Colon (tissue), 2 donors: ENCODE measurements around the gene ZNF263.
"Not testable (repeated sequence)": the region's sequence is repeated elsewhere in the genome, so short reads cannot be mapped to it uniquely, and the experiment has no call there.

Source experiments
- FAIRE-seq: peaks from 2 replicates; lab custom pipeline; 2012; peaks lifted over from hg19 to GRCh38; lab: Jason Lieb, UNC
- donor health status: control.
- donor health status: control.

The ZNF263 gene

GRCh38 chr16:3268294-3268693, 15.0 kb upstream of the ZNF263 start:
- no peak for FAIRE-seq

- FAIRE-seq = not testable (repeated sequence)
Observed at GRCh38 chr16:3270718-3271117, 12.6 kb upstream of the ZNF263 start.

- not testable (repeated sequence) for FAIRE-seq
Observed at GRCh38 chr16:3271281-3271680, 12.0 kb upstream of the ZNF263 start.

DNA sequence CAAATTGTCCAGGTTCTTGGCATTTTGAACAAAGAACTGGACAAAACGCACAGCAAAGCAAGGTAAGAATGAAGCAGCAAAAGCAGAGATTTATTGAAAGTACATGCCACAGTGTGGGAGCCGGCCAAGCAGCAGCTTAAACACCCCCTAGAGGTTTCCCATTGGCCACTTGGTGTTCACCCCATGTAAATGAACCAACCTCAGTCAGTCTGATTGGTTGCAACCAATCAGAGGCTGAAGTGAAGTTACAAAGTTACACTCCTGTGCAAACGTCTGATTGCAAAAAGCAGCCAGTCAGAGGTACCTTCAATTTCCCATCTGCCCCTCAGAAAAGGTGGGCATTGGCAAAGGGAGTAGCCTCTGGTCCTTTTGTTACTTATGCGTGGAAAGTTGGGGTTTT, 8.8 kb upstream of the ZNF263 start:
- FAIRE-seq = no peak

GRCh38 chr16:3274947-3275346, 8.3 kb upstream of the ZNF263 start:
- FAIRE-seq = no peak

GRCh38 chr16:3276679-3277078, 6.6 kb upstream of the ZNF263 start:
- FAIRE-seq = no peak

DNA sequence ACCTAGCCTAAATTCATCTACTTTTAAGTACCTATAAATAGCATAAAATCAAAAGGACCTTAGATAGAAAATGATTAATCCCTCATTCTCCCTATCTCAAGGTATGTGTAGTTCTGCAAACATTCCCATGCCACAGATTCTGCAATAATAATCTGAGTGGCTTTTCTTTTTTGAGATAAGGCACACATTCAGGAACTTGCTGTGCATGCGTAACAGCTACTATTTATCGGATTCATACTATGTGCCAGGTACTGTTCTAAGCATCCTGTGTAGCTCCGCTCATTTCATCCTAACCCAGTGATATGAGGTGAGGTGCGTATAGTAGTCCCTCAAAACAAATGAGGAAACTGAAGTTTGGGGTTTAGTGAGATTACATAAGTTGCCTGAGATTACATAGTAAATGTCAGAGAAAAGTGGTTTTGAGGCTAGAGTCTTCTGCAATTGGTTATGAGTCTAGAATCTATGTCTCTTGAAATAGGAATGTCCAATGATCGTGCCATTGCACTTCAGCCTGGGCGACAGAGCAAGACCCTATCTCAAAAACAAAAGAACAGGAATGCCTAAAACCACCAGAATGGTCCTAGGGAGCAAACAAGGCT, 2.0 kb upstream of the ZNF263 start:
- FAIRE-seq = no peak

GRCh38 chr16:3282103-3282729, 1.1 kb upstream of the ZNF263 start:
- FAIRE-seq = no peak

GRCh38 chr16:3283543-3284447, 504 bp downstream of the ZNF263 start:
- FAIRE-seq = no peak

DNA sequence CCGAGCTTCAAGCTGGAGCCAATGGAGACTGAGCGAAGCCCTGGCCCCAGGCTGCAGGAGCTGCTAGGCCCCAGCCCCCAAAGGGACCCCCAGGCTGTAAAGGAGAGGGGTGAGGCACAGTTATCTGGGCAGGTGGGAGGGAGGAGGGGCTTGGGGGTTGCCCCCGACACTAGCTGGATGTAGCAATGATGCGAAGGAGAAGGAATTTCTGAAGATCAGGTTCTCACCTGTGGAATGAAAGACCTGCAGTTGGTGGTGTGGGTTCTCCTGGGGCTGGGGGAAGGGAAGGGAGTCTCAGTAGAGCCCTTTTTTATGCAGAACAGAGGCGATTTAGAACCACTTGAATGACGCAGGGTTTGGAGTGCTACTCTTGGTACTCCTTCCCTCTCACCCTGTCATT, 1.8 kb downstream of the ZNF263 start:
- FAIRE-seq = no peak

DNA sequence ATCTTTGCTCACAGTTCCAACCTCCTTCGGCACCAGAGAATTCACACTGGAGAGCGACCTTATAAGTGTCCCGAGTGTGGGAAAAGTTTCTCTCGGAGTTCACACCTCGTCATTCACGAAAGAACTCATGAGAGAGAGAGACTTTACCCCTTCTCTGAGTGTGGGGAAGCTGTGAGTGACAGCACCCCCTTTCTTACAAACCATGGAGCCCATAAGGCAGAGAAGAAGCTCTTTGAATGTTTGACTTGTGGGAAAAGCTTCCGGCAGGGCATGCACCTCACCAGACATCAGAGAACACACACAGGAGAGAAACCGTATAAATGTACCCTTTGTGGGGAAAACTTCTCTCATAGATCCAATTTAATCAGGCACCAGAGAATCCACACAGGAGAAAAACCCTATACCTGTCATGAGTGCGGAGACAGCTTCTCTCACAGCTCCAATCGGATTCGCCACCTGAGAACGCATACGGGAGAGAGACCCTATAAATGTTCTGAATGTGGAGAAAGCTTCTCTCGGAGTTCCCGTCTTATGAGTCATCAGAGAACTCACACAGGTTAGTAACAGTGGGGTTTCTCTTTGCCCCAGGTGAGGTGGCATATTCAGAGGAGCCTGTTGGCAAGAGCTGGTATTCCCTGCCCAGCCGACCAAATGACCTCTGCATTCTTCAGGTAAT, 6.8 kb downstream of the ZNF263 start:
- no peak for FAIRE-seq

GRCh38 chr16:3292604-3293003, 9.3 kb downstream of the ZNF263 start:
- no peak for FAIRE-seq

DNA sequence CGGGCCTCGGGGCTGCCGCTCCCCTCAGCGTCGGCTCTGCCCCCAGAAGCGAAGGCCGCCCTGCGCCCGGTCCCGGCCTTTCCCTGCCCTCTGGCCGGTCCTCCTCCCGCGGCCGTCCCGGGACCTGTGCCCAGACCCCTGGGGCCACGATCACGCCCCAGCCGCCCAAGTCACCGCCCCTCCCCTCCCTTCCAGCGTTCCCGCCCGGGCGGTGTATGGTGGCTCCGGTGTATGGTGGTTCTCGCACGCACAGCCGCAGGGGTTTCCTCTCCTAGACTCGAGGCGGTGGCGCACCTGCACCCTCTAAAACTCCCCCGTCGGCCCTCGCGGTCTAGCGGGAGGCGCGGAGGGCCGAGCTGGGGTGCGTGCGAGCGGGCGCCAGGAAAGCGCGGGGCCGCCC, 11.9 kb downstream of the ZNF263 start:
- no peak for FAIRE-seq

- no peak for FAIRE-seq
Observed at GRCh38 chr16:3295783-3296182, 12.5 kb downstream of the ZNF263 start.

GRCh38 chr16:3304370-3304769, 21.1 kb downstream of the ZNF263 start:
- FAIRE-seq = no peak

- FAIRE-seq = no peak
Observed at GRCh38 chr16:3305109-3306068, 22.1 kb downstream of the ZNF263 start, which contains the start of the genes TIGD7 and ZNF75A. TIGD7 (minus strand) TSS chr16:3305430; CDS start chr16:3300614, 4,816 bp downstream. ZNF75A (plus strand) TSS chr16:3305497; CDS start chr16:3308429, 2,932 bp downstream.

- FAIRE-seq = no peak
Observed at GRCh38 chr16:3306078-3306477, 22.8 kb downstream of the ZNF263 start.

DNA sequence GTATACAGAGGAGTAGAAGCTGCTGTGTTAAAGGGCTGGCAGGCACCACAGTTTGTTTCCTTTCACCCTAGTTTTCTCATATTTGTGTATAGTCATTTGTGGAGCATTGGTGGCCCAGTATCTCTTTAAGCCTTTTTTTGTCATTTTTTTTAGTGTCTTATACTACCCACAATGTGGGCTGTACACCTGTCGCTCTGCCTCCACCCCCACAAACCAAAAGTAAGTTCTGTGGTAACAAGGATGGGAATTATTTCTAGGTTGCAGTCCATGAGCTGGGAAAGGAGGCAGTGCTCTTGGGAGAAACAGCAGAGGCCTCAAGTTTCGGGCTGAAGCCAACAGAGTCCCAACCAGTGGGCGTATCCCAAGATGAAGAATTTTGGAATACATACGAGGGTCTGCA, 28.2 kb downstream of the ZNF263 start:
- no peak for FAIRE-seq

DNA sequence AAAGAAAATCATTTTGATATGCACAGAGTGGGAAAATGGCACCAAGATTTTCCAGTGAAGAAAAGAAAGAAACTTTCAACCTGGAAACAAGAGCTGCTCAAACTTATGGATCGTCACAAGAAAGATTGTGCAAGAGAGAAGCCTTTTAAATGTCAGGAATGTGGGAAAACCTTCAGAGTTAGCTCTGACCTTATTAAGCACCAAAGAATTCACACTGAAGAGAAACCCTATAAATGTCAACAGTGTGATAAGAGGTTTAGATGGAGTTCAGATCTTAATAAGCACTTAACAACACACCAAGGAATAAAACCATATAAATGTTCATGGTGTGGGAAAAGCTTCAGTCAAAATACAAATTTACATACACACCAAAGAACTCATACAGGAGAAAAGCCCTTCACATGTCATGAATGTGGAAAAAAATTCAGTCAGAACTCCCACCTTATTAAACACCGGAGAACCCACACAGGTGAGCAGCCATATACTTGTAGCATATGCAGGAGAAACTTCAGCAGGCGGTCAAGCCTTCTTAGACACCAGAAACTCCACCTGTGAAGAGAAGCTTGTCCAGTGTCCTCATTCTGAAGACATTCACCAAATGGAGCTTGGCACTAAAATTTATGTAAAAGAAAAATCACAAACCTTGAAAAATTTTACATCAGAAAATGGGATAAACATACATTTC, 34.2 kb downstream of the ZNF263 start:
- FAIRE-seq = no peak

DNA sequence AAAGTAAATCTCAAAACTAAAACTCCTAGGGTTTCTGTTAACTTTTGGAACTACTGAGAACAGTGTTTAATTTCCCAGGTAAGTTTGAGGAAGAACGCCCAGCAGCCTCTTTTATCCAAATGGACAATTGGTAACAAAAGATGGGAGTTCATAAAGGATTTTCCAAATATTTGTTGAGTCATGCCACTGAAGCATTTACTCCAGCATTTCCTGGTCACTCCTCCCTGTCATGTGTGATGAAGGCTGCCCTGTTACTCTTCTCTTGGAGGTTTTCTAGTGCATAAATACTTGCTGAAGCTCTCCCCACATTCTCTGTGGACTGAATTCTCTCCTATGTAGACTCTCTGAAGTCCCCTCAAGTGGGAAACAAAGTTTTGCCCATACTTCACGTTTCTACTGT, 38.5 kb downstream of the ZNF263 start:
- FAIRE-seq = no peak

DNA sequence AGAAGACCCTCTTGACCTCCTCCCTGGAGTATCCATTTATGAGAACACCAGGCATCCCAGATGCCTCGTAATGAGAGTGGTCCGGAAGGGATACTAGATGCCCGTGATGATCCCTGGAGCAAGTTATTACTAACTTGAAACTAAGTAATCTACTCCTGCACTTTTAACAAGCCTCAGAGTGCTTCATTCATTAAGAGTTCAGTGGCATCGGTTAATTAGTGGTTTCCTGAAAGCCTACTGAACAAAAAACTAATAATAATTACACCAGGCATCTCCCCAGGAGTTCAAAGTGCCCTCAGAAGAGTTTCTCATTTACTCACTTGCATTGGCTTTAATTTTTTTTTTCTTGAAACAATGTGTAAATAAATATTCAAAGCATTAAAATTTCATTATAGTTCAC, 44.2 kb downstream of the ZNF263 start:
- FAIRE-seq = no peak
